ENCODE results near the gene PPP6R1. TPM values are rescaled to one million over a fixed set of nuclear protein-coding genes. Genes with fewer than 3 reads are reported as not detected.

The PPP6R1 gene
- total and polyA plus RNA-seq, 2 of the 13 experiments (the other 11 are each of a cell fraction or from before 2014, with no cell fraction given), result 25.8 to 54.0 TPM

GRCh38 chr19:55228403-55229031 is 30.3 kb downstream of the PPP6R1 start, which contains the start of gene TMEM86B (continued):
- peak; percentile 77 for TF ChIP-seq ZNF687 (CRISPR knock-in tag; IDR thresholded peaks at IDR 0.05)
- TF ChIP-seq ZNF740 (CRISPR knock-in tag; IDR thresholded peaks at IDR 0.05), result no peak
- no peak for TF ChIP-seq SMAD9 (CRISPR knock-in tag; IDR thresholded peaks at IDR 0.05)
- TF ChIP-seq ZBTB46 (CRISPR knock-in tag; IDR thresholded peaks at IDR 0.05; ENCODE audit: borderline replicate concordance), result no peak; the same call in 1 of the 2 replicates
- TF ChIP-seq SAP130 (CRISPR knock-in tag; IDR thresholded peaks at IDR 0.05; ENCODE audit: low read depth), result peak; percentile 79
- TF ChIP-seq ZNF382 (CRISPR knock-in tag; IDR thresholded peaks at IDR 0.05; ENCODE audit: borderline replicate concordance), result no peak
- no peak for TF ChIP-seq SETDB1 (CRISPR knock-in tag; IDR thresholded peaks at IDR 0.05; ENCODE audit: borderline replicate concordance)
- TF ChIP-seq CERS6 (CRISPR knock-in tag; IDR thresholded peaks at IDR 0.05), result no peak
- TF ChIP-seq ZNF383 (CRISPR knock-in tag; IDR thresholded peaks at IDR 0.05; ENCODE audit: borderline replicate concordance), result no peak
- peak; percentile 78 for TF ChIP-seq YY1 (IDR thresholded peaks at IDR 0.05; ENCODE audit: insufficient read depth, insufficient replicate concordance, low read depth, low read length)
- peak; percentile 53; the same call in 1 of the 2 replicates for TF ChIP-seq KLF11 (CRISPR knock-in tag; IDR thresholded peaks at IDR 0.05)
- peak; percentile 86; the same call in 1 of the 2 replicates for TF ChIP-seq ZNF782 (CRISPR knock-in tag; IDR thresholded peaks at IDR 0.05; ENCODE audit: borderline replicate concordance)
- no peak for TF ChIP-seq NRL (CRISPR knock-in tag; IDR thresholded peaks at IDR 0.05; ENCODE audit: borderline replicate concordance)
- TF ChIP-seq NCOA5 (CRISPR knock-in tag; IDR thresholded peaks at IDR 0.05), result no peak
- TF ChIP-seq MTF2 (CRISPR knock-in tag; IDR thresholded peaks at IDR 0.05; ENCODE audit: borderline replicate concordance), result no peak
- no peak for TF ChIP-seq MAFF (IDR thresholded peaks at IDR 0.05; ENCODE audit: low read depth, low read length)
- TF ChIP-seq ZNF350 (CRISPR knock-in tag; IDR thresholded peaks at IDR 0.05; ENCODE audit: borderline replicate concordance, low read depth), result no peak; the same call in 1 of the 2 replicates
- TF ChIP-seq ZFP41 (CRISPR knock-in tag; IDR thresholded peaks at IDR 0.05; ENCODE audit: borderline replicate concordance), result no peak
- 0 out of 2 replicates have a peak, but pooled peaks have one; percentile 57 for TF ChIP-seq ZNF691 (CRISPR knock-in tag; IDR thresholded peaks at IDR 0.05; ENCODE audit: borderline replicate concordance, low read depth)
- no peak for TF ChIP-seq ZNF292 (CRISPR knock-in tag; IDR thresholded peaks at IDR 0.05; ENCODE audit: borderline replicate concordance, low read depth)
- peak; percentile 61; the same call in 1 of the 2 replicates for TF ChIP-seq ZBTB7A (CRISPR knock-in tag; IDR thresholded peaks at IDR 0.05)
- TF ChIP-seq SP2 (CRISPR knock-in tag; IDR thresholded peaks at IDR 0.05), result no peak
